Non-pigmented ciliary epithelial cell (primary cell): ENCODE data around the gene SMC5.
"Not testable (repeated sequence)": the region's sequence is repeated elsewhere in the genome, so short reads cannot be mapped to it uniquely, and the experiment has no call there.

Experiments
- DNase-seq: peaks from one replicate; pipeline ENCODE4 v3.0.0-alpha.2; 2010; ENCODE audit warnings: low read depth

Gene SMC5

GRCh38 chr9:70263421-70263820, 4.6 kb downstream of the SMC5 start:
- DNase-seq: no peak

GRCh38 chr9:70278305-70278704, 19.5 kb downstream of the SMC5 start:
- no peak for DNase-seq

DNA sequence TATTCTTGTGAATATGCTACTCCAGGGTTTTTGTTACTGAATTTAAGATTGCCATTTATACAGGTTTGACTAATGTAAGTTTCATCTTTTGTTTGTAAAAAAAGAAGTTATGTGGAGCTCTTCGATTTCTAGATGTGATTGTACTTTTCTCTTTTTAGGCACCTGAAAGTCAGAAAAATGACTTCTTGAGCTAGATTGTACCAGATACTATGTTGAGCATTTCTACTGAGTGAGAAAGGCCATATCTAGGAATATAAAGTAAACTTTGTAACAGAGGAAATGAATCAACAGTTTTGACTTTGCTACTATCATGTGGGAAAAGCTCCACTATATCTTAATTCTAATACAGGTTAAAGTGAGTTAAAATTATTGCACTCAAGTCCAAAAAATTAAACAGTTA, 25.1 kb downstream of the SMC5 start:
- DNase-seq: no peak

DNA sequence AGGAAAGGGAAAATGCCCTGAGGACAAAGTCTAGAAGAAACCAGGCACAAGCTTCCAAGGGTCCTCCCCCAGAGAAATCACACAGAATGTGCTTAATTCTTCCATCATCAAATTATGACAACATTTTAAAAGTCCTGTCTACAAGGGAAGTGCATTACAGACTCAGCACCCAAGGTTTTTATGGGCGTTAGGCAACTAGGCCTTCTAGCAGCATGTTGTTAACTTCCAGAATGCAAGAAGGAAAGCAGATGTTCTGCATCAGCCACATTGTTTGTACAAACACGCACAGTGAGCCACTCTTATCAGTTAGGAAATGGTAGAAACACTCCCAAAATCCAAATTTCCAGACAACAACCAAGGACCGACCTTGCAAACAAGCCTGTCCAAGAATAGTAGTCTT, 26.5 kb downstream of the SMC5 start:
- DNase-seq: no peak

DNA sequence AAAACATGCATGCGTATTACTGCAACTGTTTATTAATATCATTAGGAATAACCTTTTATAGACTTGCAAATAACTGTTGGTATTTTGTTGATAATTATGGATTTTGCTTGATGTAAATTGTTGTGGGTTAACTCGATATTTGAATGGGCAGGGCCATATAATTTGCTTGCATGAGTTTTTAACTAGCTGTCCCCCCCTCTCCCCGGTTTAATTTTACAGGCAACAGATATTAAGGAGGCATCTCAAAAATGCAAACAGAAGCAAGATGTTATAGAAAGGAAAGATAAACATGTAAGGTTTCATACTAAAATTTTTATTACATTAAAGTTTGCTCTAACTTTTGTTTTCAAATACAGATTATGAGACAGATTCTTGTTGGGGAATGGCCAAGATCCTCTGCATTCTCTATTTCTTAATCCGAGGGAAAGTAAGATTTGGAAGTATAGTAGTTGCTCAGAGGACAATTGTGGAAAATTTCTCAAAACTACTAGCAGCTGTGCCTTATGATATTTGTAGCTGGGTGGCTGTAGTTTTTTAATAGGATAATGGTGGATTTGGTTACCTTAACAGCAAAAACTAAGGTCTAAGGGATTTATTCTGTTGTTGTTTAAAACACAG, 27.3 kb downstream of the SMC5 start:
- no peak for DNase-seq

DNA sequence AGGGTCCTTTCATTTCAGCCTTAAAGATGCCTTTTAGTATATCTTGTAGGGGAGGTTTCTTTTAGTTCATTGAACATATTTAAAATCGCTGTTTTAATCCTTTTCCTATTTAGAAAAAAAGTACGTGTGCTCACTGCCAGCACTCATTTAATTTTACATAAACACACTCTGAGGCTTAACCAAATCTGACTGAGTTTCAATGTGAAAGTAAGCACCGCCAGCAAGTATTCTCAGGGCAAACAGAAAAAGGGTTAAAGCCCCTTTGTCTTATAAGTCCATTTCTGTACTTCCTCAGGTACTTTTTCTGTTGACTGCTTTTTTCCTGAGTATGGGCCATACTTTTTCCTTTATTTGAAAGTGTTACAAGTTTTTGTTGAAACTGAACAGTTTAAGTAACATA, 31.8 kb downstream of the SMC5 start:
- no peak for DNase-seq

- DNase-seq: no peak
Observed at GRCh38 chr9:70291446-70291845, 32.7 kb downstream of the SMC5 start.

GRCh38 chr9:70292253-70292652, 33.5 kb downstream of the SMC5 start:
- no peak for DNase-seq

DNA sequence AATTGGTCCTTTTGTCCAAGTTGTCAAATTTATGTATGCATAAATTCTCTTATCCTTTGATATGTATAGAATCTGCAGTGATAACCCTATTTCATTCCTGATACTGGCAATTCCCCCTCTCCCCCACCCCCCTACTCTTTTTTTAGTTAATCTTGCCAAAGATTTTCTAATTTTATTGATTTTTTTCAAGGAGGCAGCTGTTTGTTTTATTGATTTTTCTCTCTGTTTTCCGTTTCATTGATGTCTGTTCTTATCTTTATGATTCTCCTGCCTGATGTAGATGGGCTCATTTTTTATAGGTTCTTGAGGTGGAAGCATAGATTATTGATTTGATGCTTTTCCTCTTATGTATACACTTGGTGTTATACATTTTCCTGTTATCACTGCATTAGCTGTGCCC, 34.4 kb downstream of the SMC5 start:
- DNase-seq: no peak

DNA sequence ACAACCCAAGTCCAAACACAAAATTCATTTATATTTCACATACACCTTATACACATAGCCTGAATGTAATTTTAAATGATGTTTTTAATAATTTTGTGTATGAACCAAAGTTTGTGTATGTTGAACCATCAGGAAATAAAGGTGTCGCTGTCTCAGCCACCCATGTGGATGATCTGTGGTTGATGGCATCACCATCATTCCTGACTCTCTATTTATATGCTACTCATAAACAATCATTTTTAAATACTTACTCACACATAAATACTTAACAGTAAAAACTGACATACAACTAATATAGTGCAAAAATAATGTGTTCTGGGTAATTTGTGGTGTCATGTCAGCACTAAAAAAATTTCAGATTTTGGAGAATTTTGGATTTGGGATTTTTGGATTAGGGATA, 38.4 kb downstream of the SMC5 start:
- DNase-seq: no peak

DNA sequence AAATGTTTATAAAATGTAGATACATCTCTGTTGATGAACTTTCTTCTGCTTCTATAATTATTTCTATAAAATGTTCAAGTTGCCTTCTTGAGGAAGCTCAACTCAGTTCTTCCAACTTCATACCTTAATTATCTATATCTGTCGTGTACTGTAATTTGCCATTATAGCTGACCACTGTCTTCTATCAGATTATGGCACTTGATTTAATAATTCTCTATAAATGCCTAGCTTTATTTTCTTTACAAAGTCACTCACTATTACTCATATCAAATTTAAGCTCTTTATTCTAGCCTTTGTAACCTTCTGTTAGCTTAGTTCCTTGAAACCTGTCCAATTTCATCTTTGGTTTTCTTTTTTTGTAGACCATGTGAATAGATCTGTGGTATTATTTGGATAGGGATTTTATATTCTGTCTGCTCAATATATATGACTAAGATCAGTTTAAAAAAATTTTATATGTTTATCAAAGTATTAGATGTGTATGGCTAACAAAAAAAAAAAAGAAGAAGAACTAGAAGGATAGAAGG, 39.5 kb downstream of the SMC5 start:
- DNase-seq: no peak

- no peak for DNase-seq
Observed at GRCh38 chr9:70303268-70303667, 44.5 kb downstream of the SMC5 start.

- DNase-seq: no peak
Observed at GRCh38 chr9:70304810-70305209, 46.0 kb downstream of the SMC5 start.

DNA sequence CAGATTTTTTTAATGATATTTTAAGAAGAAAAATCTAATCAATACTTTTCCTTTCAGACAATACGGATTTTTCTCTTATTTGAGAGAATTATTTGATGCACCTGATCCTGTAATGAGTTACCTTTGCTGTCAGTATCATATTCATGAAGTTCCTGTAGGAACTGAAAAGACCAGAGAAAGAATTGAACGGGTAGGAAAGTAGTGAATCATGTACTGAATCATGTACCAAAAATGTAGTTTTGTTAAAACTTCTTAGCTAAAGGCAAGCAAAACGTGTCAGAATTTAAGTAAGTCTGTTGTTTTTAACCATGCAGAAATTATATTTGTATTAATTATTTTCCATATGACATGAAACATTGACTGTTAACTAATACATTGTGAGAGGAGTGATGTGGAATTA, 56.6 kb downstream of the SMC5 start:
- DNase-seq: no peak

- no peak for DNase-seq
Observed at GRCh38 chr9:70318002-70318401, 59.2 kb downstream of the SMC5 start.

DNA sequence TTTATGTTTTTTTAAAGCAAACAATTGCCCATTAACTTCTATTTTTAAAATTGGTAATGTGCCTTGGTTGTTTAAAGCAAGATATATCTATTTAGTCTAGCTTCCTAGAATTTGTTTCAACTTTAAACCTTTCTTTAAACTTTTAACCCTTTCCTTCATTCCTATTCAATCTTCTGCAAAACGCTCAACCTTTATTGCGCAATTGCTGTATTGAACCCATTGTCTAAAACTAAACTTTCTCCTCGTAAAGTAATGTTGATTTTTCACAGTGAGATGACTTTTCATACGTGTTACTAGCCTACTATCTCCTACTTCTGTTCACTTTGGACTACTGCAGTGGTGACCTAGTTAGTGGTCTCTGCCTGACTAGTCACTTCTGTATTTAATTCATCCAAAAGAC, 63.3 kb downstream of the SMC5 start:
- DNase-seq: no peak

- DNase-seq: peak; percentile 67
Observed at GRCh38 chr9:70324963-70325362, 66.2 kb downstream of the SMC5 start.

DNA sequence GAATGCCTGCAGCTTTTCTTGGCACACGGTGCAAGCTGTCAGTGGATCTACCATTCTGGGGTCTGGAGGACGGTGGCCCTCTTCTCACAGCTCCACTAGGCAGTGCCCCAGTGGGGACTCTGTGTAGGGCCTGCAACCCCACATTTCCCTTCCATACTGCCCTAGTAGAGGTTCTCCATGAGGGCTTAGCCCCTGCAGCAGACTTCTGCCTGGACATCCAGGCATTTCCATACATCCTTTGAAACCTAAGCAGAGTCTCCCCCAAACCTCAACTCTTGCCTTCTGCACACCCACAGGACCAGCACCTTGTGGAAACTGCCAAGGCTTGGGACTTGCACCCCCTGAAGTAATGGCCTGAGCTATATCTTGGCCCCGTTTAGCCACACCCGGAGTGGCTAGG, 69.8 kb downstream of the SMC5 start:
- DNase-seq: not testable (repeated sequence)

DNA sequence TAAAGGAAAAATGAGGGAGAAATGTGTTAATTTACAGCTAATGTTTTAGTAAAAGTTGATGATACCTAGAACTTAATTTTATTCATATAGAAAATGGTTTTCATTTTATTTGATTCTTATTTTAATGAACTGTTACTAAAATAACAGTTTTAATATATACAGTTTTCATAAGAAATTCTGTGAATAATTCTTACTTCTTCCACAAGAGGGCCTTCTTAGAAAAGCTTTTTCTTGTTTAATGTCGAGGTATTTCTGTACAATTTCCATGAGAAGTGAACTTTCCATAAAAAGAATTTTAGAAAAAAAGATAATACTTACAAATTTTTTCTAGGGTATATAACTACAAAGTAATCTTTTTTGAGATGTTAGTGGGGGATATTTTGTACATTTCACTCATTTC, 81.8 kb downstream of the SMC5 start:
- no peak for DNase-seq

DNA sequence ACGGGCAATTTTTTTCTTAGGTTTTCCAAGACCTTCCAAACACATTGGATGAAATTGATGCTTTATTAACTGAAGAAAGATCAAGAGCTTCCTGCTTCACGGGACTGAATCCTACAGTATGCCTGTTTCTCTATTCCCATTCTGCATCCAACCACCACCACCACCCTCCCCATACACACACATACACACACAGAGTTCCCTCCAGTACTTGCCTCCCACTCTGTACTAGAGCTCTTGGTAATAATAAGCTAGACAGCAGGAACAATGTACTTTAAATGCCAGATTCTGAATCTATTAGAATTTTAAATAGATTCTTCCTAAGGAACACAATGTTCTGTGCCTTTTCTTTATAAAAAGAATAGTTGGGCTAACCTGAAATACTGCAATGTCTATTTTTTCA, 88.3 kb downstream of the SMC5 start:
- no peak for DNase-seq

DNA sequence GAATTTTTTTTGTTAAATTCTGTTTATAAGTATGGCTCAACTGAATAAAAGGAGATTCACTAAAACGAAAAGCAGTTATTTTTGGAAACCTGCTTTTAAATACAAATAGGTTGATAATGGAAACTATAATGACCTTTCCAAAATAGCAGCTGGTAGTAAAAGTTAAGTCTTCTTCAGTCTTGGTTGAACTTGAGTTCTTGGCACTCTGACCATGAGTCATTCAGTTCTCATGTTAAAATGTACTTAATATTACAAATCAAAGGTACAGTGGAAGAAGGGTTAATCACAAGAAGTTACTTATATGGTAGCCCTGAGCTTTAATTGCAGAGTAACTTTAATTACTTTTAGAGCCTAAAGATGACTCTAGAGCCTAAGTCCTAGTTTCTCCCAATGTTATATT, 93.6 kb downstream of the SMC5 start:
- DNase-seq: no peak

GRCh38 chr9:70352802-70353201, 94.0 kb downstream of the SMC5 start:
- DNase-seq: no peak

GRCh38 chr9:70355801-70356200, 97.0 kb downstream of the SMC5 start:
- no peak for DNase-seq

DNA sequence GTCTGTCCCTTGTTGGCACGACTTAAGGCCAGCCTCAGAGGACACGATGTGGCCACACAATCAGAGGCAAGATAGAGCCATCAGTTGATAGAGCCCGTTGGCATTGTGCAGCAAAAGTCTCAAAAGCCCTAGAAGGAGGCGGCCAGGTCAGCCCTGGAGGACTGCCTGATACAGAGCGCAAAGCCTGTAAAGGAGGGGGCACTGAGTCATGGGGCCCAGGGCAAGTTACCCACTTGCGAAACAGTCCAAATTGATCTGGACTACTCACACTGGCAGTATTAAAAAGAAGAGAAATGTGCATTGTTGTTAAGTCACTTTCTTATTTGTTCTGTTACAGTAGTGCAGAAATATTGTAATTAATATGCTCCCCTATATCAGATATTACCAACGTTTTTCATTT, 104.2 kb downstream of the SMC5 start:
- no peak for DNase-seq

DNA sequence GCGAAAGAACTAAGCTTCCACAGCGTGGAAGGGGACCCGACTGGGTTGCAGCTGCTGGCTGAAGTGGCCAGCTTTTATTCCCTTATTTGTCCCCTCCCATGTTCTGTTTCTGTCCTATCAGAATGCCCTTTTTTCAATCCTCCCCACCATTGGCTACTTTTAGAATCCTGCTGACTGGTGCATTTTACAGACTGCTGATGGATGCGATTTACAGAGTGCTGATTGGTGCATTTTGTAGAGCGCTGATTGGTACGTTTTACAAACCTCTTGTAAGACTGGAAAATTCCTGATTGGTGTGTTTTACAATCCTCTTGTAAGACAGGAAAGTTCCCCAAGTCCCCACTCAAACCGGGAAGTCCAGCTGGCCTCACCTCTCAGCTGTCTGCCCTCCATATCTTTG, 105.0 kb downstream of the SMC5 start:
- DNase-seq: no peak
